WTC11 (cell line): ENCODE results near the gene MRPS23. TPM values are rescaled to one million over a fixed set of nuclear protein-coding genes. Genes with fewer than 3 reads are reported as not detected.

Experiments
- ATAC-seq: fragments of 200-7000 bp; cut with Tn5 transposase; 2 replicates; pipeline ENCODE4 v1.10.0; 2021; ENCODE audit warnings: mild to moderate bottlenecking, moderate library complexity
- CTCF ChIA-PET: fragments of 300-600 bp; sonication (Branson Sonifier 250); formaldehyde crosslinking; loops from one replicate; lab custom pipeline; 2021; ENCODE audit warnings: antibody characterized with exemption; lab: Charles Lee
- POLR2A ChIA-PET: fragments of 350-600 bp; sonication (Branson Sonifier 250); formaldehyde crosslinking; loops from one replicate; lab custom pipeline; 2021; ENCODE audit warnings: antibody characterized with exemption; lab: Charles Lee
- DNase-seq: peaks from one replicate; pipeline ENCODE4 v3.0.0; 2021; ENCODE audit warnings: low spot score
- H3K27ac Mint-ChIP-seq: 2 replicates; pipeline ENCODE4 v1.8.0; 2021; ENCODE audit warnings: mixed read lengths
- H3K27me3 Mint-ChIP-seq: 2 replicates; pipeline ENCODE4 v1.8.0; 2021; ENCODE audit warnings: low read depth, mild to moderate bottlenecking, moderate library complexity, mixed read lengths
- H3K36me3 Mint-ChIP-seq: 2 replicates; pipeline ENCODE4 v1.8.0; 2021; ENCODE audit warnings: mixed read lengths
- H3K4me1 Mint-ChIP-seq: 2 replicates; pipeline ENCODE4 v1.8.0; 2022; ENCODE audit warnings: mixed read lengths
- H3K4me3 Mint-ChIP-seq: 2 replicates; pipeline ENCODE4 v1.8.0; 2021; ENCODE audit warnings: mild to moderate bottlenecking, moderate library complexity, mixed read lengths
- H3K9me3 Mint-ChIP-seq: 2 replicates; pipeline ENCODE4 v1.8.0; 2021; ENCODE audit warnings: mixed read lengths
- CREB1 ChIP-seq: sonication (generic); formaldehyde crosslinking; IDR thresholded peaks from 2 replicates; pipeline ENCODE4 v1.8.0; 2023; ENCODE audit warnings: mild to moderate bottlenecking, missing genetic modification reagents
- GABPB1 ChIP-seq: sonication (generic); formaldehyde crosslinking; IDR thresholded peaks from 2 replicates; pipeline ENCODE4 v1.8.1; 2023; ENCODE audit warnings: mild to moderate bottlenecking, missing genetic modification reagents
- HMGA2 ChIP-seq: fragments of 250-450 bp; sonication (Bioruptor Pico); IDR thresholded peaks from 2 replicates; pipeline ENCODE4 v1.4.0; 2021; ENCODE audit warnings: mild to moderate bottlenecking, moderate library complexity
- NR2C2 ChIP-seq: sonication (generic); formaldehyde crosslinking; IDR thresholded peaks from 2 replicates; pipeline ENCODE4 v1.8.0; 2022; ENCODE audit warnings: mild to moderate bottlenecking, missing genetic modification reagents
- PRRX2 ChIP-seq: fragments of 250-450 bp; sonication (Bioruptor Pico); IDR thresholded peaks from 2 replicates; pipeline ENCODE4 v1.8.0; 2021; ENCODE audit warnings: mild to moderate bottlenecking
- USF2 ChIP-seq: sonication (generic); formaldehyde crosslinking; IDR thresholded peaks from 2 replicates; pipeline ENCODE4 v1.8.1; 2023; ENCODE audit warnings: mild to moderate bottlenecking, missing genetic modification reagents, moderate library complexity
- ZNF396 ChIP-seq: fragments of 250-450 bp; sonication (Bioruptor Pico); IDR thresholded peaks from 2 replicates; pipeline ENCODE4 v1.8.0; 2021; ENCODE audit warnings: mild to moderate bottlenecking, moderate library complexity, borderline replicate concordance
- ZNF425 ChIP-seq: fragments of 250-450 bp; sonication (Bioruptor Pico); conservative IDR thresholded peaks from 2 replicates; pipeline ENCODE4 v1.9.0; 2021; ENCODE audit warnings: mild to moderate bottlenecking
- ZNF532 ChIP-seq: fragments of 250-450 bp; sonication (Bioruptor Pico); IDR thresholded peaks from 2 replicates; pipeline ENCODE4 v1.9.0; 2021; ENCODE audit warnings: mild to moderate bottlenecking, borderline replicate concordance
- ZNF671 ChIP-seq: fragments of 250-450 bp; sonication (Bioruptor Pico); IDR thresholded peaks from 2 replicates; pipeline ENCODE4 v1.8.0; 2021; ENCODE audit warnings: mild to moderate bottlenecking
- total RNA-seq: library from RNA; stranded (reverse); gene quantifications from 3 replicates; pipeline ENCODE4 v1.2.3, GENCODE V29; 2021
- TF ChIP-seq, protein P1 (sequence below): fragments of 250-450 bp; sonication (Bioruptor Pico); IDR thresholded peaks from 2 replicates; pipeline ENCODE4 v1.9.0; 2021; ENCODE audit warnings: mild to moderate bottlenecking

Gene MRPS23
- total RNA-seq, 1 experiment from 2014 or later: 65.3 TPM

- Mint-ChIP-seq H3K36me3 (peaks cover 22% of the 10 kb centered on the region), H3K27me3 (no peaks in the 10 kb centered on the region), H3K9me3 (no peaks in the 10 kb centered on the region), H3K27ac (no peak overlapping the region), H3K4me3 (no peak overlapping the region), H3K4me1 (peaks cover 5% of the 10 kb centered on the region)
- DNase-seq: no peak
- ChIA-PET CTCF (interaction anchor here (1.0 kb wide), 1 partner anchor 59 kb away, joined by 3 read pairs; no protein-coding TSS in a partner anchor), POLR2A (no interaction called here)
- TF ChIP-seq PRRX2 (CRISPR knock-in tag) (no peak), ZNF671 (CRISPR knock-in tag) (no peak)
- no peak for ATAC-seq
These were observed 10.8 kb downstream of the MRPS23 start for GRCh38 chr17:57838857-57839570.

GRCh38 chr17:57838453-57838852 lies 11.4 kb downstream of the MRPS23 start:
- POLR2A ChIA-PET: no interaction called here

More at GRCh38 chr17:57838453-57838852, 11.4 kb downstream of the MRPS23 start:
- Mint-ChIP-seq H3K4me1 (peaks cover 7% of the 10 kb centered on the region), H3K36me3 (peaks cover 22% of the 10 kb centered on the region), H3K27me3 (no peaks in the 10 kb centered on the region), H3K27ac (no peak overlapping the region), H3K9me3 (no peaks in the 10 kb centered on the region), H3K4me3 (no peak overlapping the region)
- CTCF ChIA-PET: no interaction called here
- no peak for ATAC-seq
- TF ChIP-seq ZNF396 (CRISPR knock-in tag) (no peak), CREB1 (CRISPR knock-in tag) (no peak), GABPB1 (0 out of 2 replicates have a peak, but pooled peaks have one; percentile 46), ZNF532 (CRISPR knock-in tag) (no peak), HMGA2 (CRISPR knock-in tag) (no peak), NR2C2 (CRISPR knock-in tag) (no peak), ZNF425 (CRISPR knock-in tag) (no peak), USF2 (no peak)
- TF ChIP-seq, protein P1, sequence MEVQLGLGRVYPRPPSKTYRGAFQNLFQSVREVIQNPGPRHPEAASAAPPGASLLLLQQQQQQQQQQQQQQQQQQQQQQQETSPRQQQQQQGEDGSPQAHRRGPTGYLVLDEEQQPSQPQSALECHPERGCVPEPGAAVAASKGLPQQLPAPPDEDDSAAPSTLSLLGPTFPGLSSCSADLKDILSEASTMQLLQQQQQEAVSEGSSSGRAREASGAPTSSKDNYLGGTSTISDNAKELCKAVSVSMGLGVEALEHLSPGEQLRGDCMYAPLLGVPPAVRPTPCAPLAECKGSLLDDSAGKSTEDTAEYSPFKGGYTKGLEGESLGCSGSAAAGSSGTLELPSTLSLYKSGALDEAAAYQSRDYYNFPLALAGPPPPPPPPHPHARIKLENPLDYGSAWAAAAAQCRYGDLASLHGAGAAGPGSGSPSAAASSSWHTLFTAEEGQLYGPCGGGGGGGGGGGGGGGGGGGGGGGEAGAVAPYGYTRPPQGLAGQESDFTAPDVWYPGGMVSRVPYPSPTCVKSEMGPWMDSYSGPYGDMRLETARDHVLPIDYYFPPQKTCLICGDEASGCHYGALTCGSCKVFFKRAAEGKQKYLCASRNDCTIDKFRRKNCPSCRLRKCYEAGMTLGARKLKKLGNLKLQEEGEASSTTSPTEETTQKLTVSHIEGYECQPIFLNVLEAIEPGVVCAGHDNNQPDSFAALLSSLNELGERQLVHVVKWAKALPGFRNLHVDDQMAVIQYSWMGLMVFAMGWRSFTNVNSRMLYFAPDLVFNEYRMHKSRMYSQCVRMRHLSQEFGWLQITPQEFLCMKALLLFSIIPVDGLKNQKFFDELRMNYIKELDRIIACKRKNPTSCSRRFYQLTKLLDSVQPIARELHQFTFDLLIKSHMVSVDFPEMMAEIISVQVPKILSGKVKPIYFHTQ: no peak
- DNase-seq: no peak
